Measurements from ENCODE around the gene TYROBP.

TYROBP gene

DNA sequence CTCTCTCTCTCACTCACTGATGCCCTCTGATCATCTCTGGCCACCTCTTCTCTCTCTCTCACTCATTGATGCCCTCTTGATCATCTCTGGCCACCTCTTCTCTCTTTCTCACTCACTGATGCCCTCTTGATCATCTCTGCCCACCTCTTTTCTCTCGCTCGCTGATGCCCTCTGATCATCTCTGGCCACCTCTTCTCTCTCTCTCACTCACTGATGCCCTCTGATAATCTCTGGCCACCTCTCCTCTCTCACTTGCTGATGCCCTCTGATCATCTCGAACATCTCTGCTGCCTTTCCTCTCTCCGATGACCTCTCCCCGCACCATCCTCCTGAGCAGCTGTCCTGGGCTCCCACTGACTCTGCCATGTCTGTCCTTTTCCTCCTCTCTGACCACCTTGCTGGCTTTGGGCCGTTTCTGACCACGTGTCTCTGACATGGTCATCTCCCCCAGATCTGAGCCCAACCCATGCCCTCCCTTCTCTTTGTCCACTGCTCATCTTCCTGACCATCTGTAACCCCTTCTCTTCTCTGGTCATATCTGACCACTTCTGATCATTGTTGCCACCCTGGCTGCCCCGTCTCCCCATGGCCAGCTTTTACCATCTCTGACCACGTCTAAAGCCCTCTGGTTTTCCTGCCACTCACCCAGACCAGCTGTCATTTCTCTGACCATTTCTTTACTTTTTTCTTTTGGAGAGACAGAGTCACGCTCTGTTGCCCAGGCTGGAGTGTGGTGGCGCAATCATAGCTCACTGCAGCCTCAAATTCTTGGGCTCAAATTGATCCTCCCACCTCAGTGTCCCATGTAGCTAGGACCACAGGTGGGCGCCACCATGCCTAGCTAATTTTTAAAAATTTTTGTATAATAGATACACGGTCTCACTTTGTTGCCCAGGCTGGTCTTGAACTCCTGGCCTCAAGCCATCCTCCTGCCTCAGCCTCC lies 30.5 kb upstream of the TYROBP start:
- no peak for DNase-seq (ENCODE audit: low read depth in 2 of 2)
- TF ChIP-seq, protein P1, sequence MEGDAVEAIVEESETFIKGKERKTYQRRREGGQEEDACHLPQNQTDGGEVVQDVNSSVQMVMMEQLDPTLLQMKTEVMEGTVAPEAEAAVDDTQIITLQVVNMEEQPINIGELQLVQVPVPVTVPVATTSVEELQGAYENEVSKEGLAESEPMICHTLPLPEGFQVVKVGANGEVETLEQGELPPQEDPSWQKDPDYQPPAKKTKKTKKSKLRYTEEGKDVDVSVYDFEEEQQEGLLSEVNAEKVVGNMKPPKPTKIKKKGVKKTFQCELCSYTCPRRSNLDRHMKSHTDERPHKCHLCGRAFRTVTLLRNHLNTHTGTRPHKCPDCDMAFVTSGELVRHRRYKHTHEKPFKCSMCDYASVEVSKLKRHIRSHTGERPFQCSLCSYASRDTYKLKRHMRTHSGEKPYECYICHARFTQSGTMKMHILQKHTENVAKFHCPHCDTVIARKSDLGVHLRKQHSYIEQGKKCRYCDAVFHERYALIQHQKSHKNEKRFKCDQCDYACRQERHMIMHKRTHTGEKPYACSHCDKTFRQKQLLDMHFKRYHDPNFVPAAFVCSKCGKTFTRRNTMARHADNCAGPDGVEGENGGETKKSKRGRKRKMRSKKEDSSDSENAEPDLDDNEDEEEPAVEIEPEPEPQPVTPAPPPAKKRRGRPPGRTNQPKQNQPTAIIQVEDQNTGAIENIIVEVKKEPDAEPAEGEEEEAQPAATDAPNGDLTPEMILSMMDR (IDR thresholded peaks at IDR 0.05; ENCODE audit: low read depth, low read length) = no peak
- peak overlapping the region in 1 of 2 donors; percentile 65 for H3K4me3 ChIP-seq (replicated peaks in 1 of 2; ENCODE audit: low read depth in 2 of 2, low read length in 2 of 2)

DNA sequence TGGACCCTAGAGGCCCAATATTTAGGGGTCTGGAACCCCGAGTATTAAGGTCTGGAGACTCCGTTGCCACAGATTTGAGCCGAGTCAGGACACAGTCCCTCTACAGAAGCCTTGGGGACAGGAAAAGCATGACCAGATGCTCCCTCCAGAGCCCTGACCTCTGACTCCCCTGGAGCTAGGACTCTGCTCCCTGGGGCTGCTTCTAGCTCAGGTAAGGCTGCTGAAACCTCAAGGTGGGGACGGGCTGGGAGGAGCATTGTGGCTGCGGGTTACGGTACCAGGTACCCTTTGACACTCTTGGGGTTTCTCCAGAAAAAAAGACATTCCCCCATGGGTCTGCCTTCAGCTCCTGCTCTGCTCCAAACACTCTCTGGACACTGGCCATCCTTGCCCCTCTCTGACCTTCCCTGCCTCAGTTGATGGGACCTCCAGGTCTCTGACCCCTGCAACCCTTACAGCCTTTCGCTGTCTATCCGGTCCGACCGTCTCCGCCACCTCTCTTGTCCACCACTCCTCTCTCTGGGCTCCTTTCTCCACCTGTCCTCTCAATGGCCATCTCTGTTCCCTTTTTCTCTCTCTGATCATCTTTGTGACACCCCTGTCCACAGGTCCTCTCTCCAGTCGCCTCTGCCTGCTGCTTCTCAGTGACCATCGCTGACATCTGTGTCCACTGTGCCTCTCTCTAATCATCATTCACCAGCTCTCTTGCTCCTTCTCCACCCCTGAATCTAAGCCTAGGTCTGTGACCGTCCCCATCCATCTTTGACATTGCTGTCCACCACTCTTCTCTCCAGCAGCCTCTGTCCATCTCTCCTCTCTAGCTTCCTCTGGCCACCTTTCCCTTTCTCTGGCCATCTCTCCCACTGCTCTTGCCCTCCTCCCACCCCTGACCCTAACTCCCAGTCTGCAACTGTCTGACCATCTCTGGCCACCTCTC lies 29.5 kb upstream of the TYROBP start:
- H3K4me3 ChIP-seq (replicated peaks in 1 of 2; ENCODE audit: low read depth in 2 of 2, low read length in 2 of 2) = peak overlapping the region; percentile 61 to 65
- DNase-seq (ENCODE audit: low read depth in 2 of 2) = no peak
- TF ChIP-seq, protein P1 (IDR thresholded peaks at IDR 0.05; ENCODE audit: low read depth, low read length) = no peak

DNA sequence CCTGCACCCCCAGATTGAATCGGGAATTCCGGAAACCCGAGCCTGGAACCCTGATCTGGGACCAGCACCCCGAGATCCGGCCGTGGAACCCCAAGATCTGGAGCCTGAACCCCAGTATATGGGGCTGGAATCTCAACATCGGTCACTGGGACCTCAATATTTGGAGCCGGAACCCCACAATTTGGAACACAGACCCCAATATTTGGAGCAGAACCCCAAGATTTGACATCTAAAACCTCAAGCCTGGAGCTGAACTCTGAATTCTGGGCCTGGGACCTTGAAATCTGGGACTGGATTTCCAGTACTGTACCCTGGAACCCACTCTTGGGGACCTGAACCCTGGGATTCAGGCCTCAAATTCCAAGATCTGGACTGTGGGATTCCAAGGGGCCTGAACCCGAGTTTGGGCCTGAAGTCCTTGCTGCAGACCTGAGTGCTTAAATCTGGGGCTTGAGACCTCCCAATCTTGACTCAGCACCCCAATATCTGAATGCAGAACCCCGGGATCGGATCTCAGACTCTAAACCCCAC lies 28.7 kb upstream of the TYROBP start:
- DNase-seq (ENCODE audit: low read depth in 2 of 2) = no peak
- TF ChIP-seq, protein P1 (IDR thresholded peaks at IDR 0.05; ENCODE audit: low read depth, low read length) = no peak
- peak overlapping the region; percentile 61 to 65 for H3K4me3 ChIP-seq (replicated peaks in 1 of 2; ENCODE audit: low read depth in 2 of 2, low read length in 2 of 2)

DNA sequence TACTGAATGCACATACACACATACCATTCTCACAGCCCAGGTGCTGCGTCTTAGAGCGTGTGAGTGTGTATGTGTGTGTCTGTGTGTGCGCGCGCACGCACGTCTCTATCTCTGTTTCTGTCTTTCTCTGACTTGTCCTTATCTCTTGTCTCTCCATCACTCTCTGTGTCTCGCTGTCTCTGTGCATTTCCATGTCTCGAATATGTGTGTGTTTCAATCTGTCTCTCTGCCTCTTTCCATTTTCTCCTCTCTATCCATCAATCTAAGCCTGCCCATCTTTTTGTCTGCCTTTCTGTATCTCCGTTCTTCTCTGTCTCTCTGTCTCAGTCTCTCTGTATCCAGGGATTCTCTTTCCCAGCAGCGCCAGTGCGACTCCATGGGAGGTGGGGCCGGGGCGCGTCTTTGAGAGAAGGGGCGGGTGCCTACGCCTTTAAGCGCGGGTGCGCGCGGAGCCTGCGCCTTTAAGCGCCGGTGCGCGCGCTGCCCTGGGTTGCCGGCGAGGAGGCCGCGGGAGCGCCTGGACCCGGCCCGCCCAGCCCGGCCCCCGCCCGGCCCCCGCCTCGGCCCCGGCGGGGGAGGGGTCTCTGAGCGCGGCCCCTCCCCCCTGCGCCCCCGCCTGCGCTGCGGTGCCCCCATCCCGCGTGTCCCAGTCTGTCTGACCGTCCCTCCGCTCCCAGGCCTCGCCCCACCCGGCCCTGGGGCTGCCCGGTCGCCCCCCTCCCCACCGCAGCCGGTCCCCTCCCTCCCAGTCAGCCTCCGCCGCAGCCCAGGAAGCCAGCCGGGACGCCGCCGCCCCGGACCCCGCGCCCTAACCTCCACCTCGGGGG lies 28.0 kb upstream of the TYROBP start, which contains the start of gene LRFN3:
LRFN3 (plus strand) TSS at position 464 of the 827 bp plus-strand sequence. CDS start 3,052 bp downstream, outside the sequence.
- H3K4me3 ChIP-seq (replicated peaks in 1 of 2; ENCODE audit: low read depth in 2 of 2, low read length in 2 of 2) = peak within 1 kb of the TSS; percentile 61 to 65
- peak; percentile 72 for DNase-seq (ENCODE audit: low read depth in 2 of 2)
- TF ChIP-seq, protein P1 (IDR thresholded peaks at IDR 0.05; ENCODE audit: low read depth, low read length) = no peak

DNA sequence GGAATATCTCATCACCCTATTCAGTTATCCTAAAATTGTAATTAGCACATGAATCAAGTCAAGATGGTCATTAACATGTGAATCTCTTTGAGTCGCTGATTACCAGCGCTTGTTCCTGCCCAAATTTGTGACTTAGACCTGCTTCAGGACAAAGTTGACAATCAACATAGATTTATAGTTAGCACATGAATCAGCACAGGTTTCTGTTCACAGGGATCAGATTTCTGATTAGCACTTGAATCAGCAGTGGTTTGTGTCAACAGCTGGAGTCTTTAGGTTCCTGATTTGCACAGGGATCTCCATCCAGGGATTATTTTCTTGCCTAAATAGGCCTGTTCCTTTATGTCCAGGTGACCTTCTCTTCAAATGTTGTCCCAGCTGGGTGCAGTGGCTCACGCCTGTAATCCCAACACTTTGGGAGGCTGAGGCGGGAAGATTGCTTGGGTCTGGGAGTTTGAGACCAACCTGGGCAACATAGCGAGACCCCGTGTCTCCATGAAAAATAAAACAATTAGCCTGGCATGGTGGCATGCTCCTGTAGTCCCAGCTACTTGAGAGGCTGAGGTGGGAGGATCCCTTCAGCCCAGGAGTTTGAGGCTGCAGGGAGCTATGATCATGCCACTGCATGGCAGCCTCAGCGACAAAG lies 24.3 kb upstream of the TYROBP start:
- TF ChIP-seq, protein P1 (IDR thresholded peaks at IDR 0.05; ENCODE audit: low read depth, low read length) = no peak
- no peak for DNase-seq (ENCODE audit: low read depth in 2 of 2)
- no peak overlapping the region for H3K4me3 ChIP-seq (replicated peaks in 1 of 2; ENCODE audit: low read depth in 2 of 2, low read length in 2 of 2)
